ENCODE data around the gene ABL1.

DNA sequence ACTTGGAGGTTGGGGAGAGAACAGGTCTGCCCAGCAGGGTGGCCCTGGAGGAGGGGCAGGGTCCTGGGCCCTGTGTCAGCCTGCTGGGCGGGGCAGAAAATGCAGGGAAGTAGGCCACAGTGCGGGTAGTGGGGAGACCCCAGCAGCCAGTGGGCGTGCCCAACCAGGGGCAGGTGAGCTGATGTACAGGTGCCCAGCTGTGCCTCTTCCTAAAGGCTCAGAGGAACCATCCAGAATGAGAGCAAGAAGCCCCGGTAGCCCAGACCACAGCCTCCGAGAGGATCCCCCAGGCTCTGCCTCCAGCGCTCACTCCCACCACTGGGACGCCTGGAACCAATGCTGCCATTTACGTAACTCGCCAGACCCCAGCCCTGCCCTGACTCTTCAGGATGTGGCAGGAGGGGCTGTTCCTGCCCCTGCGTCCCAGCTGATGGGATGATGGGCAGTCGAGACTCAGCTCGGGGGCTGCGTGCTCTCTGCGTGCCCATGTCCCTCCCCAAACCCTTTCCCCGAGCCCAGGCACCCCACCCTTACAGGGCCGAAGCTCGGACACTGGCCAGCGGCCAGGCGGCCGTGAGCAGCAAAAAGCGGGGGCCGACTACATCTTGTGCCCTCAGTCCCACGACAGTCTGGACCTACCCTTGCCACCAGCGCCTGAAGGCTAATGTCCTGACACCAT, 79.5 kb downstream of the ABL1 start:
- TF ChIP-seq, protein P1, sequence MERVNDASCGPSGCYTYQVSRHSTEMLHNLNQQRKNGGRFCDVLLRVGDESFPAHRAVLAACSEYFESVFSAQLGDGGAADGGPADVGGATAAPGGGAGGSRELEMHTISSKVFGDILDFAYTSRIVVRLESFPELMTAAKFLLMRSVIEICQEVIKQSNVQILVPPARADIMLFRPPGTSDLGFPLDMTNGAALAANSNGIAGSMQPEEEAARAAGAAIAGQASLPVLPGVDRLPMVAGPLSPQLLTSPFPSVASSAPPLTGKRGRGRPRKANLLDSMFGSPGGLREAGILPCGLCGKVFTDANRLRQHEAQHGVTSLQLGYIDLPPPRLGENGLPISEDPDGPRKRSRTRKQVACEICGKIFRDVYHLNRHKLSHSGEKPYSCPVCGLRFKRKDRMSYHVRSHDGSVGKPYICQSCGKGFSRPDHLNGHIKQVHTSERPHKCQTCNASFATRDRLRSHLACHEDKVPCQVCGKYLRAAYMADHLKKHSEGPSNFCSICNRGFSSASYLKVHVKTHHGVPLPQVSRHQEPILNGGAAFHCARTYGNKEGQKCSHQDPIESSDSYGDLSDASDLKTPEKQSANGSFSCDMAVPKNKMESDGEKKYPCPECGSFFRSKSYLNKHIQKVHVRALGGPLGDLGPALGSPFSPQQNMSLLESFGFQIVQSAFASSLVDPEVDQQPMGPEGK (CRISPR knock-in tag; IDR thresholded peaks at IDR 0.05; ENCODE audit: borderline replicate concordance), result no peak
- TF ChIP-seq GLIS3 (CRISPR knock-in tag; IDR thresholded peaks at IDR 0.05), result no peak
- TF ChIP-seq, protein P2, sequence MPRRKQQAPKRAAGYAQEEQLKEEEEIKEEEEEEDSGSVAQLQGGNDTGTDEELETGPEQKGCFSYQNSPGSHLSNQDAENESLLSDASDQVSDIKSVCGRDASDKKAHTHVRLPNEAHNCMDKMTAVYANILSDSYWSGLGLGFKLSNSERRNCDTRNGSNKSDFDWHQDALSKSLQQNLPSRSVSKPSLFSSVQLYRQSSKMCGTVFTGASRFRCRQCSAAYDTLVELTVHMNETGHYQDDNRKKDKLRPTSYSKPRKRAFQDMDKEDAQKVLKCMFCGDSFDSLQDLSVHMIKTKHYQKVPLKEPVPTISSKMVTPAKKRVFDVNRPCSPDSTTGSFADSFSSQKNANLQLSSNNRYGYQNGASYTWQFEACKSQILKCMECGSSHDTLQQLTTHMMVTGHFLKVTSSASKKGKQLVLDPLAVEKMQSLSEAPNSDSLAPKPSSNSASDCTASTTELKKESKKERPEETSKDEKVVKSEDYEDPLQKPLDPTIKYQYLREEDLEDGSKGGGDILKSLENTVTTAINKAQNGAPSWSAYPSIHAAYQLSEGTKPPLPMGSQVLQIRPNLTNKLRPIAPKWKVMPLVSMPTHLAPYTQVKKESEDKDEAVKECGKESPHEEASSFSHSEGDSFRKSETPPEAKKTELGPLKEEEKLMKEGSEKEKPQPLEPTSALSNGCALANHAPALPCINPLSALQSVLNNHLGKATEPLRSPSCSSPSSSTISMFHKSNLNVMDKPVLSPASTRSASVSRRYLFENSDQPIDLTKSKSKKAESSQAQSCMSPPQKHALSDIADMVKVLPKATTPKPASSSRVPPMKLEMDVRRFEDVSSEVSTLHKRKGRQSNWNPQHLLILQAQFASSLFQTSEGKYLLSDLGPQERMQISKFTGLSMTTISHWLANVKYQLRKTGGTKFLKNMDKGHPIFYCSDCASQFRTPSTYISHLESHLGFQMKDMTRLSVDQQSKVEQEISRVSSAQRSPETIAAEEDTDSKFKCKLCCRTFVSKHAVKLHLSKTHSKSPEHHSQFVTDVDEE (CRISPR knock-in tag; IDR thresholded peaks at IDR 0.05), result no peak
- TF ChIP-seq RARB (CRISPR knock-in tag; IDR thresholded peaks at IDR 0.05), result no peak
- no peak for TF ChIP-seq ZFP30 (CRISPR knock-in tag; IDR thresholded peaks at IDR 0.05)
- TF ChIP-seq ARNTL (CRISPR knock-in tag; IDR thresholded peaks at IDR 0.05; ENCODE audit: borderline replicate concordance, low read depth), result no peak
